ENCODE results near the gene NADSYN1. TPM values are rescaled to one million over a fixed set of nuclear protein-coding genes. Genes with fewer than 3 reads are reported as not detected.
A peak's percentile ranks its signal among the peaks of the same experiment; 100 is the strongest.

Gene NADSYN1
- total RNA-seq, 2 donors from 2014 or later, result 25.9 to 26.7 TPM

GRCh38 chr11:71465054-71465453, 12.1 kb downstream of the NADSYN1 start:
- intact Hi-C loops (cut with DNase I), result no loop called here
- DNase-seq, result peak; percentile 2
- ATAC-seq, result no peak

- intact Hi-C loops (cut with DNase I), result no loop called here
- ATAC-seq, result peak; percentile 41 to 96
- peak; percentile 22 for DNase-seq
Observed at GRCh38 chr11:71466358-71466757, 13.4 kb downstream of the NADSYN1 start.

- intact Hi-C loops (cut with DNase I), result no loop called here
- DNase-seq (peak; percentile 2), ATAC-seq (no peak)
Observed at GRCh38 chr11:71467164-71467563, 14.2 kb downstream of the NADSYN1 start.

- DNase-seq, result peak; percentile 2
- intact Hi-C loops (cut with DNase I), result no loop called here
- no peak for ATAC-seq
Observed at GRCh38 chr11:71470946-71471345, 17.9 kb downstream of the NADSYN1 start.

GRCh38 chr11:71472357-71472885, 19.4 kb downstream of the NADSYN1 start:
- intact Hi-C loops (cut with DNase I), result no loop called here
- ATAC-seq (no peak), DNase-seq (peak; percentile 4)

GRCh38 chr11:71472941-71473792, 20.2 kb downstream of the NADSYN1 start:
- DNase-seq, result peak; percentile 10
- peak in 1 of 2 donors; percentile 21 for ATAC-seq
- intact Hi-C loops (cut with DNase I), result no loop called here

GRCh38 chr11:71473793-71474080, 20.7 kb downstream of the NADSYN1 start:
- ATAC-seq, result no peak
- DNase-seq, result peak; percentile 11
- intact Hi-C loops (cut with DNase I), result no loop called here

- ATAC-seq (no peak), DNase-seq (peak; percentile 6)
- intact Hi-C loops (cut with DNase I), result no loop called here
Observed at GRCh38 chr11:71474141-71474770, 21.3 kb downstream of the NADSYN1 start.

- DNase-seq (peak; percentile 8), ATAC-seq (no peak)
- intact Hi-C loops (cut with DNase I), result no loop called here
Observed at GRCh38 chr11:71474771-71475483, 21.9 kb downstream of the NADSYN1 start.

- DNase-seq, result peak; percentile 18
- ATAC-seq, result no peak
Observed at GRCh38 chr11:71476031-71476430, 23.0 kb downstream of the NADSYN1 start.

GRCh38 chr11:71476926-71477640, 24.1 kb downstream of the NADSYN1 start:
- DNase-seq (peak; percentile 15), ATAC-seq (no peak)
- intact Hi-C loops (cut with DNase I), result no loop called here

More at GRCh38 chr11:71476031-71476430, 23.0 kb downstream of the NADSYN1 start:
- intact Hi-C loops (cut with DNase I), result no loop called here

GRCh38 chr11:71477641-71478527, 24.9 kb downstream of the NADSYN1 start:
- DNase-seq (no peak), ATAC-seq (no peak)
- intact Hi-C loops (cut with DNase I), result no loop called here

- DNase-seq (no peak), ATAC-seq (no peak)
- intact Hi-C loops (cut with DNase I), result no loop called here
Observed at GRCh38 chr11:71478528-71478840, 25.5 kb downstream of the NADSYN1 start.

- intact Hi-C loops (cut with DNase I), result no loop called here
- DNase-seq, result peak; percentile 13
- ATAC-seq, result no peak
Observed at GRCh38 chr11:71481101-71481960, 28.3 kb downstream of the NADSYN1 start.

- ATAC-seq, result no peak
- peak; percentile 22 for DNase-seq
- intact Hi-C loops (cut with DNase I), result no loop called here
Observed at GRCh38 chr11:71482216-71482615, 29.2 kb downstream of the NADSYN1 start.

- ATAC-seq (no peak), DNase-seq (no peak)
- intact Hi-C loops (cut with DNase I), result no loop called here
Observed at GRCh38 chr11:71482746-71483364, 29.9 kb downstream of the NADSYN1 start.

GRCh38 chr11:71483692-71484091, 30.7 kb downstream of the NADSYN1 start:
- intact Hi-C loops (cut with DNase I), result no loop called here
- ATAC-seq (no peak), DNase-seq (no peak)

All from left cardiac atrium (tissue), 4 donors.